ENCODE data around the gene ABAT.

DNA sequence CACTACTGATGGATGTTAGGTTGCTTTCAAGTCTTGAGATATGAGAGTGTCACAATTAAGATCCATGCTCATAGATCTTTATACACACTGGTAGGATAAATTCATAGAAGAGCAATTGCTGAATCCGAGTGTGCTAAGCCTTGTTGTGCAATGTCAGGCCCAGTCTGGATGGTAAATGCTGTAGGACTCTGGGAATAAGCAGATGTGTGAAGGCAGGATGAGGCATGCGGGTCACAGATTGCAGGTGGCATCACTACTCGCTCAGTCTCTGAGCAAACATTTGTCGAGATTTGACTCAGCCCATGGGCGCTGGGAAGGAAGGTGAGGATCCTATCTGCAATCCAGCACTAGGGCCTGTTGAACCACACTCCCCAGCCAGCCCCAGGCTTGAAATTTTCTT is 82.3 kb downstream of the ABAT start:
- TF ChIP-seq, protein P1, sequence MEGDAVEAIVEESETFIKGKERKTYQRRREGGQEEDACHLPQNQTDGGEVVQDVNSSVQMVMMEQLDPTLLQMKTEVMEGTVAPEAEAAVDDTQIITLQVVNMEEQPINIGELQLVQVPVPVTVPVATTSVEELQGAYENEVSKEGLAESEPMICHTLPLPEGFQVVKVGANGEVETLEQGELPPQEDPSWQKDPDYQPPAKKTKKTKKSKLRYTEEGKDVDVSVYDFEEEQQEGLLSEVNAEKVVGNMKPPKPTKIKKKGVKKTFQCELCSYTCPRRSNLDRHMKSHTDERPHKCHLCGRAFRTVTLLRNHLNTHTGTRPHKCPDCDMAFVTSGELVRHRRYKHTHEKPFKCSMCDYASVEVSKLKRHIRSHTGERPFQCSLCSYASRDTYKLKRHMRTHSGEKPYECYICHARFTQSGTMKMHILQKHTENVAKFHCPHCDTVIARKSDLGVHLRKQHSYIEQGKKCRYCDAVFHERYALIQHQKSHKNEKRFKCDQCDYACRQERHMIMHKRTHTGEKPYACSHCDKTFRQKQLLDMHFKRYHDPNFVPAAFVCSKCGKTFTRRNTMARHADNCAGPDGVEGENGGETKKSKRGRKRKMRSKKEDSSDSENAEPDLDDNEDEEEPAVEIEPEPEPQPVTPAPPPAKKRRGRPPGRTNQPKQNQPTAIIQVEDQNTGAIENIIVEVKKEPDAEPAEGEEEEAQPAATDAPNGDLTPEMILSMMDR (IDR thresholded peaks at IDR 0.05 in 4 of 5, conservative IDR thresholded peaks at IDR 0.05 in 1 of 5), result no peak
- no peak for TF ChIP-seq POLR2A (IDR thresholded peaks at IDR 0.05)

Measured in gastrocnemius medialis (tissue), 4 donors.